Breast epithelium (tissue), 4 donors: Measurements from ENCODE around the gene SETD2. TPM values are rescaled to one million over a fixed set of nuclear protein-coding genes. Genes with fewer than 3 reads are reported as not detected.
A peak's percentile ranks its signal among the peaks of the same experiment; 100 is the strongest.

Experiments
- DNase-seq, 2 donors: peaks; one replicate each; pipeline ENCODE4 v3.0.0-alpha.2; 2019; ENCODE audit warnings: low spot score in 2 of 2
- H3K27ac ChIP-seq, 2 donors: fragments of 200-600 bp; sonication (generic) in 1 of 2; one replicate each; pipeline ENCODE4 v1.5.1; 2016 to 2019; ENCODE audit warnings: mild to moderate bottlenecking in 1 of 2
- H3K27me3 ChIP-seq, 2 donors: fragments of 200-600 bp; sonication (generic) in 1 of 2; one replicate each; pipeline versions ENCODE4 v1.5.1 to v1.6.0; 2017 to 2019; ENCODE audit warnings: control low read depth in 1 of 2, mild to moderate bottlenecking in 1 of 2
- H3K36me3 ChIP-seq: fragments of 200-600 bp; one replicate; pipeline ENCODE4 v1.5.1; 2019
- H3K4me1 ChIP-seq, 2 donors: fragments of 200-600 bp; sonication (generic); one replicate each; pipeline ENCODE4 v1.5.1; 2016 to 2019; ENCODE audit warnings: control low read depth in 1 of 2
- H3K4me3 ChIP-seq, 3 donors: fragments of 200-600 bp; sonication (generic); 1 replicate in 2 of 3; 2 replicates in 1 of 3; pipeline ENCODE4 v1.5.1; 2016 to 2019; ENCODE audit warnings: mild to moderate bottlenecking in 3 of 3, moderate library complexity in 2 of 3
- H3K9me3 ChIP-seq, 2 donors: fragments of 200-600 bp; sonication (generic) in 1 of 2; one replicate each; pipeline ENCODE4 v1.5.1; 2016 to 2019; ENCODE audit warnings: control low read depth in 1 of 2
- CTCF ChIP-seq, 3 donors: fragments of 450-650 bp; IDR thresholded peaks; one replicate each; pipeline ENCODE4 v1.5.1; 2016 to 2017; ENCODE audit warnings: antibody characterized with exemption in 3 of 3, mild to moderate bottlenecking in 3 of 3, moderate library complexity in 3 of 3
- POLR2A ChIP-seq: fragments of 450-650 bp; IDR thresholded peaks from one replicate; pipeline ENCODE4 v1.6.1; 2016; ENCODE audit warnings: antibody characterized with exemption, mild to moderate bottlenecking, moderate library complexity
- POLR2AphosphoS5 ChIP-seq, 3 donors: sonication (generic); formaldehyde crosslinking; IDR thresholded peaks; one replicate each; pipeline ENCODE4 v1.6.1; 2017; ENCODE audit warnings: antibody characterized with exemption in 3 of 3
- intact Hi-C: fragments of 100-400 bp; cut with DNase I; formaldehyde crosslinking; loops from one replicate; pipeline ENCODE4 v1.15.1; 2023; ENCODE audit warnings: low total_unique reads
- total RNA-seq, 3 donors: library from RNA; depleted of rRNA; stranded (reverse); fragments of >200 nt; gene quantifications; one replicate each; pipeline ENCODE4 v1.1.0, GENCODE V29; 2016

The SETD2 gene
- total RNA-seq, 3 donors from 2014 or later, result 59.8 to 87.8 (median 74.4) TPM

DNA sequence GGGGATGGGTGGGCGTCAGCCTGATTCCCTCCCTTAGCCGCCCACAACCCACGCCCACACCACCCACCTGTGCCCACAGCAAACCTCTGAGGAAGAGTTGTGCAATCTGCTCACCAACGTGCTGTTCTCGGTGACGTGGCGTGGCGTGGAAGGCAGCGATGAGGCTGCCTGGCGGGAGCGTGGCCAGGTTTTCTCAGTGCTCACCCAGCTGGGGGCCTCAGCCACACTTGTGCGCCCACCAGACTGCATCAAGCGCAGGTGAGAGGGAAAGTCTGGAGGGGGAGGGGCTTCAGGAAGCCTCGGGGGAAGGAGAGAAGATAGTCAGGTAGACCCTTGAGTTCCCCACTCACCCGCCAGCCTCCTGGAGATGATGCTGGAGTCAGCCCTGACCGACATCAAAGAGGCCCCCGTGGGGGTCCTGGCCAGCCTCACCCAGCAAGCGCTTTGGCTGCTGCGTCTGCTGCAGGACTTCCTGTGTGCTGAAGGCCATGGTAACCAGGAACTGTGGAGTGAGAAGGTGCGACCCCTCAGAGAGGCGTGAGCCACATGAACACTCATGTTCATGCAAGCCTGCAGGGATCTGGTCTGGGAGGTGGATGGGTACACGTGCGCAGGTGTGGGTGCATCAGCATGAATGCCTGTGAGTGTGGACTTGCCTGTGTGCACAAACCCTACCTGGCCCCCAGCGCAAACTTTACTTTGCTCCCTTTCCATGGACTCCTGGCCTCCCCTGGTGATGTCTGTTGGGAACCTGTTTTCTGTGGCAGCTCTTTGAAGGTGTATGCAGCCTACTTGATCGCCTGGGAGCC lies 162.8 kb downstream of the SETD2 start:
- Histone ChIP-seq H3K4me3 (no peak overlapping the region), H3K4me1 (no peaks in the 10 kb centered on the region), H3K36me3 (peaks cover 11% of the 10 kb centered on the region), H3K27ac (no peak overlapping the region), H3K9me3 (no peaks in the 10 kb centered on the region), H3K27me3 (no peaks in the 10 kb centered on the region)
- TF ChIP-seq CTCF (IDR thresholded peaks at IDR 0.05) (no peak), POLR2A (no peak), POLR2AphosphoS5 (IDR thresholded peaks at IDR 0.05) (no peak)
- intact Hi-C loops, result no loop called here
- DNase-seq, result no peak

- TF ChIP-seq CTCF (IDR thresholded peaks at IDR 0.05) (no peak), POLR2AphosphoS5 (IDR thresholded peaks at IDR 0.05) (no peak), POLR2A (no peak)
- no peak overlapping the region for H3K4me3 ChIP-seq
- H3K36me3 ChIP-seq, result peaks cover 11% of the 10 kb centered on the region
- no peaks in the 10 kb centered on the region for H3K4me1 ChIP-seq
- H3K27me3 ChIP-seq, result no peaks in the 10 kb centered on the region
- no peak overlapping the region for H3K27ac ChIP-seq
- intact Hi-C loops, result no loop called here
- DNase-seq, result no peak
- no peaks in the 10 kb centered on the region for H3K9me3 ChIP-seq
Observed at GRCh38 chr3:47000198-47000815, 163.6 kb downstream of the SETD2 start.

DNA sequence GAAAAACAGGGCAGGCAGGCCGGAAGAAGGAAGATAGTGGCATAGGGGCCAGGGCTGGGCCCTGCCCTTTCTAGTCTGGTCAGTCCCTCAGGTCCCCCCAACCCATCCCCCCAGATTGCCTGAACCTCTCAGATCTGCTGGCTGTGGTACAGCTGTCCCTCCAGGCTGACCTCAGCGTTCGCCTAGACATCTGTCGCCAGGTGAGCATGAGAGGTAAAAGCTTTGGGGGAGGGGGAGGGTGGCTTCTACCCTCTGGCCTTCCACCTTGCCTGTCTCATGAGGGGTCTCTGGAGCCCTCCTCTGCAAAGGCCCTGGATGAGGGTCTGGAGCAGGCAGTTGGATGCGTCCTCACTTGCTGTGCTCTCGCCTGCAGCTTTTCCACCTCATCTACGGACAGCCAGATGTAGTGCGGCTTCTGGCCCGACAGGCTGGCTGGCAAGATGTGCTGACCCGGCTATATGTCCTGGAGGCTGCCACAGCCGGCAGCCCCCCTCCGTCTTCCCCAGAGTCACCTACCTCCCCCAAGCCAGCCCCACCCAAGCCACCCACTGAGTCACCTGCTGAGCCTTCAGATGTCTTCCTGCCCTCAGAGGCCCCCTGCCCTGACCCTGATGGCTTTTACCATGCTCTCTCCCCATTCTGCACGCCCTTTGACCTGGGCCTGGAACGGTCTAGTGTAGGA lies 164.3 kb downstream of the SETD2 start:
- no peaks in the 10 kb centered on the region for H3K9me3 ChIP-seq
- no peak for DNase-seq
- intact Hi-C loops, result no loop called here
- H3K27ac ChIP-seq, result no peak overlapping the region
- no peaks in the 10 kb centered on the region for H3K27me3 ChIP-seq
- no peaks in the 10 kb centered on the region for H3K4me1 ChIP-seq
- H3K4me3 ChIP-seq, result no peak overlapping the region
- TF ChIP-seq POLR2A (no peak), CTCF (IDR thresholded peaks at IDR 0.05) (no peak), POLR2AphosphoS5 (IDR thresholded peaks at IDR 0.05) (no peak)
- H3K36me3 ChIP-seq, result peaks cover 11% of the 10 kb centered on the region

GRCh38 chr3:46998852-46999515 lies 164.9 kb downstream of the SETD2 start:
- no peaks in the 10 kb centered on the region for H3K27me3 ChIP-seq
- no peaks in the 10 kb centered on the region for H3K9me3 ChIP-seq
- no peak for DNase-seq
- intact Hi-C loops, result no loop called here
- no peak overlapping the region for H3K4me3 ChIP-seq
- no peaks in the 10 kb centered on the region for H3K4me1 ChIP-seq
- TF ChIP-seq CTCF (IDR thresholded peaks at IDR 0.05) (peak in 1 of 3 donors; percentile 23), POLR2AphosphoS5 (IDR thresholded peaks at IDR 0.05) (no peak)
- H3K36me3 ChIP-seq, result peaks cover 11% of the 10 kb centered on the region
- no peak overlapping the region for H3K27ac ChIP-seq
